ENCODE measurements around the gene PATL2. TPM values are rescaled to one million over a fixed set of nuclear protein-coding genes. Genes with fewer than 3 reads are reported as not detected.

Gene PATL2
- total RNA-seq, 1 donor from 2014 or later = not detected

GRCh38 chr15:44712346-44713005, 1.4 kb upstream of the PATL2 start:
- Histone ChIP-seq H4K20me1 (ENCODE audit: low read depth) (no peaks in the 10 kb centered on the region), H3K4me3 (peak overlapping the region; percentile 80), H3K27me3 (peaks cover 21% of the 10 kb centered on the region), H3K4me1 (no peaks in the 10 kb centered on the region), H3K27ac (no peak overlapping the region), H3K9ac (no peak overlapping the region), H3K79me2 (ENCODE audit: low read depth) (no peaks in the 10 kb centered on the region), H2AFZ (replicated peaks) (no peak overlapping the region), H3K4me2 (peak overlapping the region; percentile 92), H3K36me3 (no peaks in the 10 kb centered on the region), H3K9me3 (ENCODE audit: low read depth) (no peaks in the 10 kb centered on the region), H3F3A (ENCODE audit: low read depth) (no peaks in the 10 kb centered on the region)
- Mint-ChIP-seq H3K9me3 (no peaks in the 10 kb centered on the region), H3K27ac (no peak overlapping the region), H3K4me3 (peak overlapping the region; percentile 97), H3K4me1 (peaks cover 19% of the 10 kb centered on the region), H3K36me3 (peaks cover 9% of the 10 kb centered on the region), H3K27me3 (ENCODE audit: insufficient read depth, low read depth) (no peaks in the 10 kb centered on the region)
- TF ChIP-seq EZH2phosphoT487 (IDR thresholded peaks at IDR 0.05) = no peak
- no peak for TF ChIP-seq EZH2 (IDR thresholded peaks at IDR 0.05)
- TF ChIP-seq CTCF (IDR thresholded peaks at IDR 0.05) = no peak
- no peak for DNase-seq (ENCODE audit: low spot score)

GRCh38 chr15:44711743-44712345, 721 bp upstream of the PATL2 start:
- TF ChIP-seq CTCF (IDR thresholded peaks at IDR 0.05) (no peak), EZH2phosphoT487 (IDR thresholded peaks at IDR 0.05) (peak; percentile 52)
- Histone ChIP-seq H2AFZ (replicated peaks) (peak overlapping the region; percentile 99), H3K27me3 (peaks cover 21% of the 10 kb centered on the region), H3K4me1 (no peaks in the 10 kb centered on the region), H4K20me1 (ENCODE audit: low read depth) (no peaks in the 10 kb centered on the region), H3F3A (ENCODE audit: low read depth) (no peaks in the 10 kb centered on the region), H3K79me2 (ENCODE audit: low read depth) (no peaks in the 10 kb centered on the region), H3K4me2 (peak overlapping the region; percentile 92), H3K27ac (no peak overlapping the region), H3K9ac (peak overlapping the region; percentile 11), H3K9me3 (ENCODE audit: low read depth) (no peaks in the 10 kb centered on the region), H3K36me3 (no peaks in the 10 kb centered on the region), H3K4me3 (peak overlapping the region; percentile 80)
- Mint-ChIP-seq H3K27me3 (ENCODE audit: insufficient read depth, low read depth) (no peaks in the 10 kb centered on the region), H3K4me3 (peak overlapping the region; percentile 97), H3K4me1 (peaks cover 19% of the 10 kb centered on the region), H3K27ac (peak overlapping the region; percentile 99), H3K9me3 (no peaks in the 10 kb centered on the region), H3K36me3 (peaks cover 8% of the 10 kb centered on the region)
- peak; percentile 69 for DNase-seq (ENCODE audit: low spot score)

- Mint-ChIP-seq H3K36me3 (peaks cover 2% of the 10 kb centered on the region), H3K27ac (peak overlapping the region; percentile 99), H3K4me1 (peaks cover 17% of the 10 kb centered on the region), H3K4me3 (peak overlapping the region; percentile 97), H3K27me3 (ENCODE audit: insufficient read depth, low read depth) (no peaks in the 10 kb centered on the region), H3K9me3 (no peaks in the 10 kb centered on the region)
- no peaks in the 10 kb centered on the region for H3K9me3 ChIP-seq (ENCODE audit: low read depth)
- peak overlapping the region; percentile 99 for H2AFZ ChIP-seq (replicated peaks)
- no peaks in the 10 kb centered on the region for H3F3A ChIP-seq (ENCODE audit: low read depth)
- H3K4me1 ChIP-seq = no peaks in the 10 kb centered on the region
- H3K4me3 ChIP-seq = peak overlapping the region; percentile 80
- H3K9ac ChIP-seq = peak overlapping the region; percentile 21
- peaks cover 21% of the 10 kb centered on the region for H3K27me3 ChIP-seq
- H3K27ac ChIP-seq = no peak overlapping the region
- no peak for DNase-seq (ENCODE audit: low spot score)
- H3K79me2 ChIP-seq (ENCODE audit: low read depth) = no peaks in the 10 kb centered on the region
- H3K36me3 ChIP-seq = no peaks in the 10 kb centered on the region
- H4K20me1 ChIP-seq (ENCODE audit: low read depth) = no peaks in the 10 kb centered on the region
- peak overlapping the region; percentile 92 for H3K4me2 ChIP-seq
- no peak for TF ChIP-seq EZH2phosphoT487 (IDR thresholded peaks at IDR 0.05)
- TF ChIP-seq CTCF (IDR thresholded peaks at IDR 0.05) = peak; percentile 29
- no peak for TF ChIP-seq EZH2 (IDR thresholded peaks at IDR 0.05)
Measured at GRCh38 chr15:44710236-44711095, 657 bp downstream of the PATL2 start.
